ENCODE results near the gene ARHGAP44.

ARHGAP44 gene

GRCh38 chr17:12789075-12789480, 220 bp upstream of the ARHGAP44 start:
- H3K4me2 ChIP-seq (ENCODE audit: low read length), result peak overlapping the region; percentile 89
- H4K91ac ChIP-seq (ENCODE audit: low read depth, low read length), result no peak overlapping the region
- H3K9ac ChIP-seq (ENCODE audit: low read length), result no peak overlapping the region
- peak overlapping the region; percentile 93 for H3K4me3 ChIP-seq (ENCODE audit: low read depth, low read length)
- H3K4ac ChIP-seq (ENCODE audit: low read depth, low read length), result no peak overlapping the region
- peaks cover 4 to 9% of the 10 kb centered on the region in 2 experiments for H3K4me1 ChIP-seq (ENCODE audit: control insufficient read depth in 1 of 2, insufficient read depth in 2 of 2, low read length in 2 of 2)
- no peaks in the 10 kb centered on the region for H3K36me3 ChIP-seq (ENCODE audit: control insufficient read depth in 1 of 2, insufficient read depth in 2 of 2, low read length in 2 of 2)
- H3K27ac ChIP-seq (ENCODE audit: low read depth, low read length), result no peak overlapping the region
- no peak overlapping the region for H2BK5ac ChIP-seq (ENCODE audit: low read depth, low read length, poor library complexity)
- WGBS (ENCODE audit: extremely low coverage, insufficient coverage, insufficient read length), result no CpG with 5 or more reads among the region's 16 CpGs
- no peaks in the 10 kb centered on the region for H3K9me3 ChIP-seq (ENCODE audit: insufficient read depth, low read depth, low read length)
- no peak overlapping the region for H2BK120ac ChIP-seq (ENCODE audit: insufficient read depth, low read length, poor library complexity)
- no peak overlapping the region for H3K18ac ChIP-seq (ENCODE audit: low read length)
- H3K14ac ChIP-seq (ENCODE audit: low read length), result no peak overlapping the region
- peak in 1 of 2 donors; percentile 1 for DNase-seq
- no peak overlapping the region for H2AK5ac ChIP-seq (ENCODE audit: low read length)
- no peak overlapping the region for H4K8ac ChIP-seq (ENCODE audit: low read depth, low read length)
- no peaks in the 10 kb centered on the region for H3K27me3 ChIP-seq (ENCODE audit: insufficient read depth, low read length)
- no peak overlapping the region for H2BK12ac ChIP-seq (ENCODE audit: low read length)
- no peak overlapping the region for H2AFZ ChIP-seq (ENCODE audit: insufficient read depth, low read length, poor library complexity)
- H3K23ac ChIP-seq (ENCODE audit: low read length), result no peak overlapping the region
- H3K79me2 ChIP-seq (ENCODE audit: control insufficient read depth, insufficient read depth, low read length, poor library complexity), result peaks cover 2% of the 10 kb centered on the region
- H3K79me1 ChIP-seq (ENCODE audit: low read length), result peaks cover 5% of the 10 kb centered on the region
- no peak overlapping the region for H4K12ac ChIP-seq (ENCODE audit: low read depth, low read length)

- WGBS (ENCODE audit: extremely low coverage, insufficient coverage, insufficient read length), result no CpG with 5 or more reads among the region's 27 CpGs
- H4K12ac ChIP-seq (ENCODE audit: low read depth, low read length), result peak overlapping the region; percentile 49
- no peak overlapping the region for H2AK5ac ChIP-seq (ENCODE audit: low read length)
Observed at GRCh38 chr17:12790249-12791106, 1.2 kb downstream of the ARHGAP44 start.

GRCh38 chr17:12794919-12795532, 5.7 kb downstream of the ARHGAP44 start:
- no peak for DNase-seq
- H2BK5ac ChIP-seq (ENCODE audit: low read depth, low read length, poor library complexity), result no peak overlapping the region
- no peak overlapping the region for H3K4me3 ChIP-seq (ENCODE audit: low read depth, low read length)
- no peak overlapping the region for H4K91ac ChIP-seq (ENCODE audit: low read depth, low read length)
- no peak overlapping the region for H3K27ac ChIP-seq (ENCODE audit: low read depth, low read length)
- H3K4me1 ChIP-seq (ENCODE audit: control insufficient read depth in 1 of 2, insufficient read depth in 2 of 2, low read length in 2 of 2), result peaks cover 11% of the 10 kb centered on the region in 2 experiments
- H4K8ac ChIP-seq (ENCODE audit: low read depth, low read length), result no peak overlapping the region
- no peak overlapping the region for H3K14ac ChIP-seq (ENCODE audit: low read length)
- H2AFZ ChIP-seq (ENCODE audit: insufficient read depth, low read length, poor library complexity), result no peak overlapping the region
- H3K18ac ChIP-seq (ENCODE audit: low read length), result no peak overlapping the region
- peaks cover 1% of the 10 kb centered on the region for H3K79me1 ChIP-seq (ENCODE audit: low read length)
- no peak overlapping the region for H3K23ac ChIP-seq (ENCODE audit: low read length)
- H2BK120ac ChIP-seq (ENCODE audit: insufficient read depth, low read length, poor library complexity), result no peak overlapping the region
- no peaks in the 10 kb centered on the region for H3K79me2 ChIP-seq (ENCODE audit: control insufficient read depth, insufficient read depth, low read length, poor library complexity)
- no peak overlapping the region for H4K12ac ChIP-seq (ENCODE audit: low read depth, low read length)
- H3K4me2 ChIP-seq (ENCODE audit: low read length), result no peak overlapping the region
- WGBS (ENCODE audit: extremely low coverage, insufficient coverage, insufficient read length), result no CpG with 5 or more reads among the region's 6 CpGs
- no peaks in the 10 kb centered on the region for H3K9me3 ChIP-seq (ENCODE audit: insufficient read depth, low read depth, low read length)
- H3K36me3 ChIP-seq (ENCODE audit: control insufficient read depth in 1 of 2, insufficient read depth in 2 of 2, low read length in 2 of 2), result no peaks in the 10 kb centered on the region
- no peak overlapping the region for H3K9ac ChIP-seq (ENCODE audit: low read length)
- no peak overlapping the region for H3K4ac ChIP-seq (ENCODE audit: low read depth, low read length)
- H2AK5ac ChIP-seq (ENCODE audit: low read length), result no peak overlapping the region
- H3K27me3 ChIP-seq (ENCODE audit: insufficient read depth, low read length), result no peaks in the 10 kb centered on the region
- H2BK12ac ChIP-seq (ENCODE audit: low read length), result no peak overlapping the region

More at GRCh38 chr17:12790249-12791106, 1.2 kb downstream of the ARHGAP44 start:
- Histone ChIP-seq H3K4me3 (ENCODE audit: low read depth, low read length) (peak overlapping the region; percentile 93), H3K4me1 (ENCODE audit: control insufficient read depth in 1 of 2, insufficient read depth in 2 of 2, low read length in 2 of 2) (peaks cover 11 to 12% of the 10 kb centered on the region in 2 experiments), H3K4ac (ENCODE audit: low read depth, low read length) (no peak overlapping the region), H3K27ac (ENCODE audit: low read depth, low read length) (no peak overlapping the region), H3K9ac (ENCODE audit: low read length) (no peak overlapping the region), H3K9me3 (ENCODE audit: insufficient read depth, low read depth, low read length) (no peaks in the 10 kb centered on the region), H3K23ac (ENCODE audit: low read length) (no peak overlapping the region), H3K79me1 (ENCODE audit: low read length) (peaks cover 5% of the 10 kb centered on the region), H2BK120ac (ENCODE audit: insufficient read depth, low read length, poor library complexity) (no peak overlapping the region), H3K14ac (ENCODE audit: low read length) (no peak overlapping the region), H4K8ac (ENCODE audit: low read depth, low read length) (peak overlapping the region; percentile 24), H3K36me3 (ENCODE audit: control insufficient read depth in 1 of 2, insufficient read depth in 2 of 2, low read length in 2 of 2) (no peaks in the 10 kb centered on the region), H2BK12ac (ENCODE audit: low read length) (no peak overlapping the region), H3K4me2 (ENCODE audit: low read length) (peak overlapping the region; percentile 89), H3K79me2 (ENCODE audit: control insufficient read depth, insufficient read depth, low read length, poor library complexity) (peaks cover 2% of the 10 kb centered on the region), H4K91ac (ENCODE audit: low read depth, low read length) (no peak overlapping the region), H3K18ac (ENCODE audit: low read length) (peak overlapping the region; percentile 53), H2AFZ (ENCODE audit: insufficient read depth, low read length, poor library complexity) (peak overlapping the region; percentile 77), H2BK5ac (ENCODE audit: low read depth, low read length, poor library complexity) (no peak overlapping the region), H3K27me3 (ENCODE audit: insufficient read depth, low read length) (no peaks in the 10 kb centered on the region)
- DNase-seq, result peak; percentile 8 to 20

GRCh38 chr17:12800855-12801365, 11.6 kb downstream of the ARHGAP44 start:
- Histone ChIP-seq H3K27ac (ENCODE audit: low read depth, low read length) (no peak overlapping the region), H3K18ac (ENCODE audit: low read length) (no peak overlapping the region), H3K79me2 (ENCODE audit: control insufficient read depth, insufficient read depth, low read length, poor library complexity) (no peaks in the 10 kb centered on the region), H3K23ac (ENCODE audit: low read length) (no peak overlapping the region), H3K4me1 (ENCODE audit: control insufficient read depth in 1 of 2, insufficient read depth in 2 of 2, low read length in 2 of 2) (no peaks in the 10 kb centered on the region), H4K12ac (ENCODE audit: low read depth, low read length) (no peak overlapping the region), H3K9me3 (ENCODE audit: insufficient read depth, low read depth, low read length) (no peaks in the 10 kb centered on the region), H3K4me3 (ENCODE audit: low read depth, low read length) (no peak overlapping the region), H3K4me2 (ENCODE audit: low read length) (no peak overlapping the region), H3K9ac (ENCODE audit: low read length) (no peak overlapping the region), H4K8ac (ENCODE audit: low read depth, low read length) (no peak overlapping the region), H2AFZ (ENCODE audit: insufficient read depth, low read length, poor library complexity) (no peak overlapping the region), H2BK120ac (ENCODE audit: insufficient read depth, low read length, poor library complexity) (no peak overlapping the region), H3K4ac (ENCODE audit: low read depth, low read length) (no peak overlapping the region), H2BK5ac (ENCODE audit: low read depth, low read length, poor library complexity) (no peak overlapping the region), H3K79me1 (ENCODE audit: low read length) (no peaks in the 10 kb centered on the region), H4K91ac (ENCODE audit: low read depth, low read length) (no peak overlapping the region), H3K14ac (ENCODE audit: low read length) (no peak overlapping the region), H2BK12ac (ENCODE audit: low read length) (no peak overlapping the region), H3K36me3 (ENCODE audit: control insufficient read depth in 1 of 2, insufficient read depth in 2 of 2, low read length in 2 of 2) (no peaks in the 10 kb centered on the region), H3K27me3 (ENCODE audit: insufficient read depth, low read length) (no peaks in the 10 kb centered on the region), H2AK5ac (ENCODE audit: low read length) (no peak overlapping the region)
- DNase-seq, result no peak
- no CpG with 5 or more reads among the region's 3 CpGs for WGBS (ENCODE audit: extremely low coverage, insufficient coverage, insufficient read length)
